Prostate gland (tissue), 2 donors: Measurements from ENCODE around the gene EID2.

Experiments used
- CTCF ChIP-seq, 4 experiments: fragments of 200-600 bp in 2 of 4; fragments of 450-650 bp in 2 of 4; sonication (generic) in 2 of 4; IDR thresholded peaks; 1 replicate in 3 of 4; 2 replicates in 1 of 4; pipeline ENCODE4 v1.5.1; 2016 to 2019; ENCODE audit warnings: antibody characterized with exemption in 4 of 4, mild to moderate bottlenecking in 2 of 4, moderate library complexity in 2 of 4
- POLR2A ChIP-seq: fragments of 450-650 bp; IDR thresholded peaks from one replicate; pipeline ENCODE4 v1.6.1; 2016; ENCODE audit warnings: antibody characterized with exemption, mild to moderate bottlenecking
- POLR2AphosphoS5 ChIP-seq: sonication (generic); formaldehyde crosslinking; IDR thresholded peaks from one replicate; pipeline ENCODE4 v1.6.1; 2017; ENCODE audit warnings: antibody characterized with exemption

GRCh38 chr19:39514840-39515550 lies 25.0 kb downstream of the EID2 start, which contains the start of gene SELENOV:
- no peak for TF ChIP-seq CTCF (IDR thresholded peaks at IDR 0.05)
- no peak for TF ChIP-seq POLR2AphosphoS5
- no peak for TF ChIP-seq POLR2A
